Activated CD8-positive, alpha-beta T cell treated with anti-CD3 and anti-CD28 coated beads, Interleukin-2, amount 10 ng/mL, durations not matched to agents 7 days and 5 days (primary cell): ENCODE data around the gene GFI1. TPM values are rescaled to one million over a fixed set of nuclear protein-coding genes. Genes with fewer than 3 reads are reported as not detected.

Source experiments
- ATAC-seq: fragments of 150-1000 bp; cut with Tn5 transposase; one replicate; pipeline ENCODE4 v1.10.0; 2021; ENCODE audit warnings: moderate library complexity
- CTCF ChIA-PET: fragments of 350-600 bp; sonication (Branson Sonifier 250); formaldehyde crosslinking; loops from one replicate; lab custom pipeline; 2021; ENCODE audit warnings: antibody characterized with exemption; lab: Charles Lee
- POLR2A ChIA-PET: fragments of 350-600 bp; sonication (Branson Sonifier 250); formaldehyde crosslinking; loops from one replicate; lab custom pipeline; 2021; ENCODE audit warnings: antibody characterized with exemption; lab: Charles Lee
- DNase-seq: peaks from one replicate; pipeline ENCODE4 v3.0.0-alpha.2; 2020
- H3K27ac Mint-ChIP-seq: one replicate; pipeline ENCODE4 v1.8.0; 2021; ENCODE audit warnings: mild to moderate bottlenecking, mixed read lengths
- H3K27me3 Mint-ChIP-seq: one replicate; pipeline ENCODE4 v1.8.0; 2021; ENCODE audit warnings: low read depth, mixed read lengths
- H3K36me3 Mint-ChIP-seq: one replicate; pipeline ENCODE4 v1.8.0; 2021; ENCODE audit warnings: low read depth, mixed read lengths
- H3K4me1 Mint-ChIP-seq: one replicate; pipeline ENCODE4 v1.8.0; 2021; ENCODE audit warnings: low read depth, mixed read lengths
- H3K4me3 Mint-ChIP-seq: one replicate; pipeline ENCODE4 v1.8.0; 2021; ENCODE audit warnings: mild to moderate bottlenecking, mixed read lengths
- H3K9me3 Mint-ChIP-seq: one replicate; pipeline ENCODE4 v1.8.0; 2022; ENCODE audit warnings: mixed read lengths; ENCODE audit not compliant: insufficient read depth
- total RNA-seq, 2 experiments: library from RNA; stranded (reverse); gene quantifications; one replicate each; pipeline ENCODE4 v1.2.3, GENCODE V29; 2021

GFI1 gene
- total RNA-seq, 2 experiments from 2014 or later, result 47.6 to 48.3 TPM

DNA sequence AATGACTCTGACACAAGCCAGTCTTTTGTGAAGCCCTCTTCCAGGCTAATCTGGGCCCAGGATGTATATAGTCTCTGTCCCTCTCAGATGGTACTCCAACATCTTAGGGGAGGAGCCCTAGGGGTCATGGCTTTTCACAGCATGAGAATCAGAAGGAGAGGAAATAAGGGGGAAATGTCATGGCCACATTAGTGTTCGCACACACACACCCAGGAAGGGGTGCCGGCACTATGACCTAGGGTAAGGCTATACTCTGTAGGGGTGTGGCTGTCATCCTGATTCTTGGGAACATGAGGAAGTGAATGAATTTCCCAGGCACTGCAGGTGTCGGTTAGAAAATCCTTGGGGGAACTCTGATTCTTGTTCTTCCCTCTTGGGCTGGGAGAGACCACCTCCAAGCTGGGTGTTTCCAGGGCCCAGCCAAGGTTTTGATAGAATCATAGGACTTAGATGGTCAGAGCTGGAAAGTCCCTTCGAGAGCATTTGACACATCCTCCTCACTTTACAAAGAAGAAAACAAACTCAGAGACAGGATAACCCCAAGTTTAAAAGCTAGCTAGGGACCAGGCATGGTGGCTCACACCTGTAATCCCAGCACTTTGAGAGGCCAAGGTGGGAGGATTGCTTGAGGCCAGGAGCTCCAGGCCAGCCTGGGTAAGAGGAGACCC lies 22.0 kb downstream of the GFI1 start:
- Mint-ChIP-seq H3K27me3 (no peaks in the 10 kb centered on the region), H3K9me3 (no peaks in the 10 kb centered on the region), H3K4me1 (peaks cover 74% of the 10 kb centered on the region), H3K27ac (peak overlapping the region; percentile 66), H3K36me3 (peaks cover 25% of the 10 kb centered on the region), H3K4me3 (no peak overlapping the region)
- ATAC-seq (peak; percentile 32), DNase-seq (no peak)
- CTCF ChIA-PET, result interaction anchor here (1.4 to 2.1 kb wide), 4 partner anchors 9 to 166 kb away, joined by 3 to 8 read pairs (median 5); partner anchors contain the start of genes GLMN and RPAP2
- POLR2A ChIA-PET, result interaction anchor here (0.7 to 6.9 kb wide), 6 partner anchors 10 to 154 kb away, joined by 3 to 46 read pairs (median 4); partner anchors contain the start of gene GFI1

- Mint-ChIP-seq H3K36me3 (peaks cover 16% of the 10 kb centered on the region), H3K4me3 (peak overlapping the region; percentile 13), H3K27ac (no peak overlapping the region), H3K9me3 (no peaks in the 10 kb centered on the region), H3K4me1 (peaks cover 73% of the 10 kb centered on the region), H3K27me3 (no peaks in the 10 kb centered on the region)
- ChIA-PET CTCF (interaction anchor here (1.0 kb wide), 1 partner anchor 138 kb away, joined by 4 read pairs; no protein-coding TSS in a partner anchor), POLR2A (interaction anchor here (1.7 to 6.9 kb wide), 2 partner anchors 17 to 23 kb away, joined by 6 to 46 read pairs; partner anchors contain the start of gene GFI1)
- ATAC-seq (no peak), DNase-seq (peak; percentile 18)
Observed at GRCh38 chr1:92461364-92462097, 25.2 kb downstream of the GFI1 start.

DNA sequence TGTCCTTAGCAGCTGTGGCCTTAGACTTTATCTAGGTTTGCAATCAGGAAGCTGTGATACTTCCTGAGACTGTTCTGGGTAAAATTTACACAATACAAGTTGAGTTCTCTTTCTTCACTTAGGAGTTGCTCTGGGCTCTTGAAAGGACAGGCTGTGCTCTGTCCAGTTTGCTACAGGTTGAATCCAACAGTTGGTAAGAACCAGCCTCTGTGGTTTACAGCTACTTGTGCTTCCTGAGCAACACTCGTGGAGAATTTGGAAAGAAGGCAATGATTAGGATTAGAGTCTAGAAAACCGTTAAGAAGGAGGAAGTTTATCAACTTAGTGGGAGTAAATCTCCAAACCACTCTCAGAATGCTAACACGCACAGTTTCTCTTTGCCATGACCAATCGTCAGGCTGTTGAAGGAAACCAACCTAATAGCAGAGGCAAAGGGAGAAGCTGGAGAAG lies 26.8 kb downstream of the GFI1 start:
- Mint-ChIP-seq H3K36me3 (peaks cover 6% of the 10 kb centered on the region), H3K9me3 (no peaks in the 10 kb centered on the region), H3K4me3 (peak overlapping the region; percentile 68), H3K4me1 (peaks cover 61% of the 10 kb centered on the region), H3K27ac (peak overlapping the region; percentile 95), H3K27me3 (no peaks in the 10 kb centered on the region)
- POLR2A ChIA-PET, result interaction anchor here (1.1 to 1.7 kb wide), 3 partner anchors 18 to 140 kb away, joined by 3 to 6 read pairs (median 6); no protein-coding TSS in a partner anchor
- DNase-seq (no peak), ATAC-seq (peak; percentile 61)
- CTCF ChIA-PET, result interaction anchor here (0.8 to 1.6 kb wide), 6 partner anchors 11 to 149 kb away, joined by 3 to 8 read pairs (median 4); no protein-coding TSS in a partner anchor

GRCh38 chr1:92458146-92458545 lies 28.6 kb downstream of the GFI1 start:
- no peaks in the 10 kb centered on the region for H3K27me3 Mint-ChIP-seq
- CTCF ChIA-PET, result interaction anchor here (1.1 kb wide), 1 partner anchor 148 kb away, joined by 3 read pairs; no protein-coding TSS in a partner anchor

GRCh38 chr1:92447976-92448375 lies 38.7 kb downstream of the GFI1 start:
- H3K9me3 Mint-ChIP-seq, result no peaks in the 10 kb centered on the region
- ATAC-seq (no peak), DNase-seq (no peak)
- ChIA-PET CTCF (interaction anchor here (1.1 kb wide), 1 partner anchor 37 kb away, joined by 3 read pairs; no protein-coding TSS in a partner anchor), POLR2A (no interaction called here)
- peaks cover 8% of the 10 kb centered on the region for H3K4me1 Mint-ChIP-seq
- peaks cover 8% of the 10 kb centered on the region for H3K27me3 Mint-ChIP-seq
- H3K36me3 Mint-ChIP-seq, result no peaks in the 10 kb centered on the region
- no peak overlapping the region for H3K4me3 Mint-ChIP-seq
- H3K27ac Mint-ChIP-seq, result no peak overlapping the region

More at GRCh38 chr1:92458146-92458545, 28.6 kb downstream of the GFI1 start:
- peaks cover 46% of the 10 kb centered on the region for H3K4me1 Mint-ChIP-seq
- no peaks in the 10 kb centered on the region for H3K36me3 Mint-ChIP-seq
- peaks cover 5% of the 10 kb centered on the region for H3K9me3 Mint-ChIP-seq
- POLR2A ChIA-PET, result interaction anchor here (0.7 to 1.4 kb wide), 2 partner anchors 92 to 227 kb away, joined by 3 to 4 read pairs; no protein-coding TSS in a partner anchor
- DNase-seq (no peak), ATAC-seq (no peak)
- H3K27ac Mint-ChIP-seq, result peak overlapping the region; percentile 16
- no peak overlapping the region for H3K4me3 Mint-ChIP-seq

DNA sequence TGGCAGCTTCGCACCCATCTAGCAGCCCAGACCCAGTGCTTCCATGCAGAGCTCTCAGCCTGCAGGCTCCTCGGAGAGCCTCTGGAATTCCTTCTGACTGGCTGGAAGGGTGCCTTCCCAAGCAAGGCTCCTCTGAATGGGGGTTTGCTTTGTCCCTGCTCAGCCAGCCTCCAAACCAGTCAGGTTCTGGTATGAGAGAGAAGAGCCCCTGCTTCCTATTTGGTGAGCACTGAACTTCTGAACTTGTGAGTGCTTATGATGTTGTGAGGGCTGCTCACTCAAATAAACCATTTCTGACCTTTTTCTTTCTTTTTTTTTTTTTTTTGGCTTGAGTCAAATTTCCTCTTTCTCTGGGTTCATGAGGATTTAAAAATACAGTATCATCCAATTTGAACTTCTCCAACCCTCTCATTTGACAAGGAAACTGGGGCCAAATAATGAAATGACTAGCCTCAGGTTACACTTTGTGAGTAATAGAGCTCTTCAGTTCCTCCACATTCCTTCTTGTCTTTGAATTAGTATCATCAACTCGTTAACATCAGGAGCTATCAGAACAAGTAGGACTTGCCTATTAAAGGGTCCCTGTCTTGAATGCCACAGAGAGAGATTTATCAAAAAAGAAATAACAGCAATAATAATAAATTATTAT lies 39.6 kb downstream of the GFI1 start:
- ATAC-seq, result no peak
- Mint-ChIP-seq H3K27ac (no peak overlapping the region), H3K4me3 (no peak overlapping the region), H3K9me3 (no peaks in the 10 kb centered on the region), H3K4me1 (peaks cover 8% of the 10 kb centered on the region), H3K27me3 (peaks cover 8% of the 10 kb centered on the region), H3K36me3 (no peaks in the 10 kb centered on the region)
- ChIA-PET CTCF (interaction anchor here (1.1 kb wide), 1 partner anchor 36 kb away, joined by 3 read pairs; no protein-coding TSS in a partner anchor), POLR2A (no interaction called here)
- no peak for DNase-seq

- Mint-ChIP-seq H3K9me3 (no peaks in the 10 kb centered on the region), H3K4me3 (no peak overlapping the region), H3K27me3 (peaks cover 8% of the 10 kb centered on the region), H3K27ac (no peak overlapping the region), H3K36me3 (no peaks in the 10 kb centered on the region), H3K4me1 (peaks cover 8% of the 10 kb centered on the region)
- ChIA-PET POLR2A (no interaction called here), CTCF (interaction anchor here (1.1 kb wide), 1 partner anchor 36 kb away, joined by 3 read pairs; no protein-coding TSS in a partner anchor)
- ATAC-seq (no peak), DNase-seq (no peak)
Observed at GRCh38 chr1:92446546-92446945, 40.2 kb downstream of the GFI1 start.

DNA sequence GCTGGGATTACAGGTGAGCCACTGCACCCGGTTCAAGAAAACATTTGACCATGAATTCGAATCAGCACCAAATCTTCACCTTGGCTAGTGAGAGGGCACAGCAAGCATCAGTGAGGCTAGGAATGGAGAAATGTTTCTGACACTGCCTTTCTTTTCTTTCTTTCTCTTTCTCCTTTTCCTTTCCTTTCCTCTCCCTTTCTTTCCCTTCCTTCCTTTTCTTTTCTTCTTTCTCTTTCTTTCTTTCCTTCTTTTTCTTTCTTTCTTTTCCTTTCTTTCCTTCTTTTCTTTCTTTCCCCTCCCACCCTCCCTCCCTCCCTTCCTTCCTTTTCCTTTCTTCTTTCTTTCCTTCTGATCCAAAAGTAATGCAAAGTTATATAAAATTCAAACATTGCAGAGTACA lies 40.9 kb downstream of the GFI1 start:
- H3K4me3 Mint-ChIP-seq, result no peak overlapping the region
- H3K27ac Mint-ChIP-seq, result no peak overlapping the region
- H3K36me3 Mint-ChIP-seq, result no peaks in the 10 kb centered on the region
- H3K4me1 Mint-ChIP-seq, result peaks cover 8% of the 10 kb centered on the region
- no peaks in the 10 kb centered on the region for H3K9me3 Mint-ChIP-seq
- ATAC-seq (no peak), DNase-seq (no peak)
- H3K27me3 Mint-ChIP-seq, result peaks cover 8% of the 10 kb centered on the region
- ChIA-PET POLR2A (no interaction called here), CTCF (no interaction called here)

- DNase-seq, result no peak
- Mint-ChIP-seq H3K4me3 (no peak overlapping the region), H3K4me1 (peaks cover 15% of the 10 kb centered on the region), H3K9me3 (no peaks in the 10 kb centered on the region), H3K27me3 (peaks cover 8% of the 10 kb centered on the region), H3K27ac (no peak overlapping the region), H3K36me3 (no peaks in the 10 kb centered on the region)
- ChIA-PET POLR2A (no interaction called here), CTCF (no interaction called here)
- ATAC-seq, result no peak
Observed at GRCh38 chr1:92444351-92444750, 42.4 kb downstream of the GFI1 start.

- H3K36me3 Mint-ChIP-seq, result no peaks in the 10 kb centered on the region
- no peak overlapping the region for H3K27ac Mint-ChIP-seq
- ATAC-seq, result no peak
- ChIA-PET POLR2A (no interaction called here), CTCF (no interaction called here)
- H3K9me3 Mint-ChIP-seq, result no peaks in the 10 kb centered on the region
- H3K4me3 Mint-ChIP-seq, result no peak overlapping the region
- H3K4me1 Mint-ChIP-seq, result peaks cover 20% of the 10 kb centered on the region
- no peak for DNase-seq
- H3K27me3 Mint-ChIP-seq, result peaks cover 8% of the 10 kb centered on the region
Observed at GRCh38 chr1:92443893-92444292, 42.8 kb downstream of the GFI1 start.

GRCh38 chr1:92442351-92442750 lies 44.4 kb downstream of the GFI1 start:
- no peak overlapping the region for H3K27ac Mint-ChIP-seq
- POLR2A ChIA-PET, result interaction anchor here (0.6 to 0.7 kb wide), 2 partner anchors 16 to 78 kb away, joined by 3 to 4 read pairs; no protein-coding TSS in a partner anchor
- H3K4me3 Mint-ChIP-seq, result no peak overlapping the region
- peaks cover 8% of the 10 kb centered on the region for H3K27me3 Mint-ChIP-seq
- H3K4me1 Mint-ChIP-seq, result peaks cover 23% of the 10 kb centered on the region
- ATAC-seq (no peak), DNase-seq (no peak)
- no peaks in the 10 kb centered on the region for H3K9me3 Mint-ChIP-seq
- H3K36me3 Mint-ChIP-seq, result no peaks in the 10 kb centered on the region
- CTCF ChIA-PET, result interaction anchor here (1.0 kb wide), 1 partner anchor 19 kb away, joined by 3 read pairs; no protein-coding TSS in a partner anchor
